Fibroblast of skin of left quadriceps (primary cell): ENCODE measurements around the gene CCDC69.
A peak's percentile ranks its signal among the peaks of the same experiment; 100 is the strongest.
"Not testable (repeated sequence)": the region's sequence is repeated elsewhere in the genome, so short reads cannot be mapped to it uniquely, and the experiment has no call there.

ENCODE experiments used
- DNase-seq, 2 experiments: peaks; one replicate each; pipeline ENCODE4 v3.0.0-alpha.2; 2013; ENCODE audit warnings: low read depth in 2 of 2

The CCDC69 gene

GRCh38 chr5:151222054-151222789 is 1.7 kb downstream of the CCDC69 start:
- DNase-seq, result no peak

GRCh38 chr5:151221574-151221973 is 2.3 kb downstream of the CCDC69 start:
- DNase-seq, result no peak

GRCh38 chr5:151219789-151220188 is 4.1 kb downstream of the CCDC69 start:
- no peak for DNase-seq

- DNase-seq, result no peak
Measured at GRCh38 chr5:151219138-151219537, 4.8 kb downstream of the CCDC69 start.

GRCh38 chr5:151218177-151218576 is 5.7 kb downstream of the CCDC69 start:
- no peak for DNase-seq

GRCh38 chr5:151216781-151217180 is 7.1 kb downstream of the CCDC69 start:
- DNase-seq, result no peak

GRCh38 chr5:151215546-151215880 is 8.4 kb downstream of the CCDC69 start:
- DNase-seq, result no peak

- DNase-seq, result no peak
Measured at GRCh38 chr5:151214614-151215545, 9.0 kb downstream of the CCDC69 start.

- DNase-seq, result peak in 1 of 2 experiments; percentile 15
Measured at GRCh38 chr5:151213803-151214613, 9.9 kb downstream of the CCDC69 start.

GRCh38 chr5:151212406-151212798 is 11.5 kb downstream of the CCDC69 start:
- no peak for DNase-seq

- no peak for DNase-seq
Measured at GRCh38 chr5:151208481-151208914, 15.4 kb downstream of the CCDC69 start.

- no peak for DNase-seq
Measured at GRCh38 chr5:151205411-151205810, 18.5 kb downstream of the CCDC69 start.

- no peak for DNase-seq
Measured at GRCh38 chr5:151204051-151204450, 19.8 kb downstream of the CCDC69 start.

- peak; percentile 26 to 30 for DNase-seq
Measured at GRCh38 chr5:151202381-151203139, 21.3 kb downstream of the CCDC69 start.

GRCh38 chr5:151200913-151201595 is 22.8 kb downstream of the CCDC69 start:
- no peak for DNase-seq

GRCh38 chr5:151199581-151200185 is 24.2 kb downstream of the CCDC69 start:
- DNase-seq, result no peak

GRCh38 chr5:151198861-151199260 is 25.0 kb downstream of the CCDC69 start:
- DNase-seq, result no peak

- DNase-seq, result not testable (repeated sequence)
Measured at GRCh38 chr5:151197291-151197600, 26.6 kb downstream of the CCDC69 start.

- no peak for DNase-seq
Measured at GRCh38 chr5:151196556-151197290, 27.2 kb downstream of the CCDC69 start.

GRCh38 chr5:151195622-151196021 is 28.3 kb downstream of the CCDC69 start:
- peak in 1 of 2 experiments; percentile 37 for DNase-seq
